Naive B cell (primary cell): Measurements from ENCODE around the gene LRP1. TPM values are rescaled to one million over a fixed set of nuclear protein-coding genes. Genes with fewer than 3 reads are reported as not detected.

Experiments used
- ATAC-seq, 2 donors: fragments of 150-1000 bp; cut with Tn5 transposase; 2 replicates each; pipeline ENCODE4 v1.10.0; 2021; ENCODE audit warnings: low read depth in 2 of 2, mild to moderate bottlenecking in 2 of 2, moderate library complexity in 2 of 2
- DNase-seq: peaks from one replicate; pipeline ENCODE4 v3.0.0; 2022
- H3K27ac Mint-ChIP-seq, 6 donors: one replicate each; pipeline ENCODE4 v1.8.0; 2020 to 2022; ENCODE audit warnings: mild to moderate bottlenecking in 6 of 6, mixed read lengths in 6 of 6, moderate library complexity in 5 of 6, inconsistent platforms in 2 of 6
- H3K27me3 Mint-ChIP-seq, 3 donors: one replicate each; pipeline ENCODE4 v1.8.0; 2021 to 2022; ENCODE audit warnings: mixed read lengths in 3 of 3, mild to moderate bottlenecking in 1 of 3
- H3K36me3 Mint-ChIP-seq, 2 donors: one replicate each; pipeline ENCODE4 v1.8.0; 2020 to 2022; ENCODE audit warnings: mixed read lengths in 2 of 2, inconsistent platforms in 1 of 2, mild to moderate bottlenecking in 1 of 2
- H3K4me1 Mint-ChIP-seq, 3 donors: one replicate each; pipeline ENCODE4 v1.8.0; 2020 to 2022; ENCODE audit warnings: mixed read lengths in 3 of 3, inconsistent platforms in 1 of 3, mild to moderate bottlenecking in 1 of 3, moderate library complexity in 1 of 3
- H3K4me3 Mint-ChIP-seq, 8 donors: one replicate each; pipeline ENCODE4 v1.8.0; 2020 to 2022; ENCODE audit warnings: mild to moderate bottlenecking in 8 of 8, mixed read lengths in 8 of 8, moderate library complexity in 8 of 8, inconsistent platforms in 2 of 8
- H3K9me3 Mint-ChIP-seq, 7 donors: one replicate each; pipeline ENCODE4 v1.8.0; 2020 to 2022; ENCODE audit warnings: mixed read lengths in 7 of 7, mild to moderate bottlenecking in 5 of 7, inconsistent platforms in 2 of 7, moderate library complexity in 1 of 7
- polyA plus RNA-seq, 6 donors: library from polyadenylated mRNA; unstranded; fragments of 300-500 nt; fragmentation: Illumina TruSeq; gene quantifications; one replicate each; pipeline ENCODE4 v1.2.3, GENCODE V29; 2021; ENCODE audit warnings: low read depth in 6 of 6

Gene LRP1
- polyA plus RNA-seq, 6 donors from 2014 or later: 0.04 to 0.55 (median 0.09) TPM; not detected in 3

DNA sequence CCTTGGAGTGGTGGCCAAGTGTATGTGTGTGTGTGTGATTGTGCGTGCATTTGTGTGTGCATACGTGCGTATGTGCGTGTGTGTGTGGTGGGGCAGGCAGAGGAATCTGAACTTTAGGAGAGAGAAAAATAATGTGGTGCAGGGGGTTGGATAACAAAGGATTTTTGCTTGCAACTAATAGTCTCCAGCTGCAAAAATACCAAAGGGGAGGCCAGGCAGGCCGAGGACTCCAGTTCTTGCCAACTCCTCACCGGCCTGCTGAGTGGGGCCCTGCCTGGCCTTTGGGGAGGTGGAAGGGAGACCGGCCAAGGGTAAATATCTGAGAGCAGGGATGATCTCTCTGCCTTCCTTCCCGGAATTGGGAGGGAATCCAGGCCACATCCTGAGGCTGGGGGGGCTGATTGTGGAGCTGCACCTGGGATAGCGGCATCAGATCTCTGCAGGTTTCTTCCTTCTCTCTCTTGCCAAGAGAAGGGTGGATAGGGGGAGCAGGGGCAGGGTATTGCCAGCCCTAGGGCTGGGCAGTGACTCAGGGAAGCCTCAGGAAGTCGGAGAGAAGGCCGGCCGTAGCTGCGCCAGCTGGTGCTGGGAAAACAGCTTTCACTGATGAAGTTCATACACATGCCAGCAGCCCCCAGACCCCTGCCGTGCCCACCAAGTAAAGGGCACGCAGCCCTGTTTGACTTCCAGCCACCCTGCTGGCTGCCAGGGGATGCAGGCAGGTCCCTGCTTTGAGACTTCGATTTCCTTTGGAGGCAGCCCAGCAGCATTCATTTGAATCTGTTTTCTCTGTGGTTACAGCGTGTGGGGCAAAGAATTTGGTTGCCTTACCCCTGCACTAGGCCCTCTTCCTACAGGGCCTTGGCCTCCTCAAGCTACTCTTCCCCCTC is 23.7 kb downstream of the LRP1 start:
- Mint-ChIP-seq H3K4me1 (peaks cover 0 to 3% (median 0%) of the 10 kb centered on the region in 3 donors), H3K4me3 (no peak overlapping the region), H3K36me3 (no peaks in the 10 kb centered on the region), H3K27me3 (peaks cover 5 to 18% (median 6%) of the 10 kb centered on the region in 3 donors), H3K27ac (peak overlapping the region in 2 of 6 donors; percentile 35 to 79), H3K9me3 (peaks cover 0 to 2% (median 0%) of the 10 kb centered on the region in 7 donors)
- DNase-seq (no peak), ATAC-seq (no peak)

DNA sequence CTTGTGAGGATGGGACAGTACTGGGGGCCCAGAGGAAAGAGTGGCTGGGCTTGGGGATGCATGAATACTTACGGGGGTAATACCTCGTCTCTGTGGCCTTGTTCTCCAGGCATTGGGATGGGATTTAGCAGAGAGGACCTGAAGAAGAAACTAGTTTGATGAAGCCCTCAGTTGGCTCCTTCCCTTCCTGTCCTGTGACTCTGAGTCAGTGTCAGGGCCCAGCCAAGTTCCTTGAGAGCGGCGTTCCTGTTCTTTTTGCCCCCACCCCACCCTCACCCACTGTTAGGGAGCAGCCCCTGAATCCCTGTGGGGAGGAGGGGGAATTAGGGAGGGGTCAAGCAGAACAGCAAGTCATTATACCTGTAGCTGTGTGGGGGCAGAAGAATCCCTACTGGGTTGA is 24.4 kb downstream of the LRP1 start:
- DNase-seq: no peak
- H3K36me3 Mint-ChIP-seq: no peaks in the 10 kb centered on the region
- peaks cover 0 to 8% (median 2%) of the 10 kb centered on the region in 3 donors for H3K4me1 Mint-ChIP-seq
- H3K9me3 Mint-ChIP-seq: peaks cover 0 to 4% (median 0%) of the 10 kb centered on the region in 7 donors
- peak overlapping the region in 1 of 8 donors; percentile 22 for H3K4me3 Mint-ChIP-seq
- H3K27ac Mint-ChIP-seq: no peak overlapping the region
- peaks cover 8 to 24% (median 13%) of the 10 kb centered on the region in 3 donors for H3K27me3 Mint-ChIP-seq
- no peak for ATAC-seq

DNA sequence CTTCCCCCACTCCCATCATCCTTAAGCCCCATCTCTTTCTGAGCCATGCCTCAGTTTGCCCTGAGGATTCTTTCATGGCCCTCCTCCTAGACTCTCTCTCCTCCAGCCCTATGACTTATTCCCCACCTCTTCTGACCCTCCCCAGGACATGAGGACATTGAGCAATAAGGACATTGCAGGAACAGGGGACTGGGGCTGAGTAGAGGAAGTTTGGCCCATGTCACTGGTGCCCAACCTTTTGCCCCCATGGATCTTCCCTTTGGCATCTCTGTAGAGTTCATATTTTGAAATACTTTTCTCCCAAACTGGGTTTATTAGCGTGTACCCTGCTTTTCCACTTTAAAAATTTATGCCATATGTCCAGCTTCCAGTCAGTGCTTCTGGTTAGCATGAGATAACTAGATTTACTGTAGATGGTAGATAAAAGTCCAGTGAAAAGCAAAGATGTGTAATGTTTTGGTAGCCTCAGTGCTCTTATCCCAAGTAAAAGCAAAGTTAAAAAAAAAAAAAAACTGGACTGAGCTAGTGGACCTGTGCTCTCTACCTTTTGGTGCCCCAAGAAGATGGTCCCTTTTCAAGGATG is 25.2 kb downstream of the LRP1 start:
- H3K4me3 Mint-ChIP-seq: no peak overlapping the region
- H3K36me3 Mint-ChIP-seq: no peaks in the 10 kb centered on the region
- no peak overlapping the region for H3K27ac Mint-ChIP-seq
- H3K27me3 Mint-ChIP-seq: peaks cover 14 to 26% (median 15%) of the 10 kb centered on the region in 3 donors
- H3K4me1 Mint-ChIP-seq: peaks cover 0 to 13% (median 4%) of the 10 kb centered on the region in 3 donors
- no peak for DNase-seq
- peaks cover 0 to 4% (median 0%) of the 10 kb centered on the region in 7 donors for H3K9me3 Mint-ChIP-seq
- no peak for ATAC-seq

DNA sequence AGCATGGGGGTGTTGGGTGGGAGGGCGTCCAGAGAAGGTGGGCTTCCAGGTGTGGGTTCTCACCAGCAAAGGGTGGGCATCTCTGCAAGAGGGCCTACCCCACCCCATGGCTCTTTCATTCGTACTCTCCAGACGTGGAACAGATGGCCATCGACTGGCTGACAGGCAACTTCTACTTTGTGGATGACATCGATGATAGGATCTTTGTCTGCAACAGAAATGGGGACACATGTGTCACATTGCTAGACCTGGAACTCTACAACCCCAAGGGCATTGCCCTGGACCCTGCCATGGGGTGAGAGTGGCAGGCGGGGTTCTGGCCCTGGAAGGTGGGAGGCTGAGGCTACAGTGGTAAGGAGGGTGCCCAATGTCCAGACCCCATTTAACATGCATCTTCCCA is 25.8 kb downstream of the LRP1 start:
- Mint-ChIP-seq H3K4me3 (peak overlapping the region in 1 of 8 donors; percentile 55), H3K4me1 (peaks cover 0 to 13% (median 4%) of the 10 kb centered on the region in 3 donors), H3K9me3 (peaks cover 0 to 4% (median 0%) of the 10 kb centered on the region in 7 donors), H3K36me3 (no peaks in the 10 kb centered on the region), H3K27ac (no peak overlapping the region), H3K27me3 (peaks cover 14 to 26% (median 15%) of the 10 kb centered on the region in 3 donors)
- DNase-seq: no peak
- no peak for ATAC-seq

DNA sequence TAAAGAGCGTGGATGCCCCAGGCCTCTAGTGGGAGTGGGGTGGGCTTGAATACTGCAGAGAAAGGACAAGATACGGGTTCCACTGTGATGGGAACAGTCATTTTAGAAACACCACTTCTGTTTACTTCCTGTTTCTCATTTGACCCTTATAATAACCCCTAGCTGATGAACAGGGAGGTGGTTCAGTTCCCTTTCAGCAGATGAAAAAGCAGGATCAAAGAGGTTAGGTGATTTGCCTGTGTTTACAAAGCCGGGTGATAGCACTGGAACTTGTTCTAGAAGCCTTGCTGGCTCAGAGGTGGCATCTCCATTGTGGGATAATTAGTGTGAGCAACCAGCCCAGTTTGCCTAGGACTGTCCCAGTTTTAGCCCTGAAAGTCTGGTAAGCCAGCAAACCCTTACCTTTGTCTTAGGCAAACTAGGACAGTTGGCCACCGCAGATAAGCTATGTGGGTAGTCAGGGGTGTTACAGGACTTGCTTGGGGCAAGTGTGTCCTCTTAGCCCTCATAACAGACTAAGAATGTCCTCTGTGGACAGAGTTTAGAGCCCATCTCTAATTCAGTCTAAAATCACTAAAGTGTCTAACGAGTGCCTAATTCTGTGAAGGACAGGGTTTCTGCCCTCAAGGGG is 26.6 kb downstream of the LRP1 start:
- H3K4me1 Mint-ChIP-seq: peaks cover 0 to 13% (median 4%) of the 10 kb centered on the region in 3 donors
- H3K27ac Mint-ChIP-seq: no peak overlapping the region
- peaks cover 0 to 4% (median 0%) of the 10 kb centered on the region in 7 donors for H3K9me3 Mint-ChIP-seq
- no peak for DNase-seq
- H3K27me3 Mint-ChIP-seq: peaks cover 14 to 26% (median 15%) of the 10 kb centered on the region in 3 donors
- no peak overlapping the region for H3K4me3 Mint-ChIP-seq
- ATAC-seq: no peak
- no peaks in the 10 kb centered on the region for H3K36me3 Mint-ChIP-seq

DNA sequence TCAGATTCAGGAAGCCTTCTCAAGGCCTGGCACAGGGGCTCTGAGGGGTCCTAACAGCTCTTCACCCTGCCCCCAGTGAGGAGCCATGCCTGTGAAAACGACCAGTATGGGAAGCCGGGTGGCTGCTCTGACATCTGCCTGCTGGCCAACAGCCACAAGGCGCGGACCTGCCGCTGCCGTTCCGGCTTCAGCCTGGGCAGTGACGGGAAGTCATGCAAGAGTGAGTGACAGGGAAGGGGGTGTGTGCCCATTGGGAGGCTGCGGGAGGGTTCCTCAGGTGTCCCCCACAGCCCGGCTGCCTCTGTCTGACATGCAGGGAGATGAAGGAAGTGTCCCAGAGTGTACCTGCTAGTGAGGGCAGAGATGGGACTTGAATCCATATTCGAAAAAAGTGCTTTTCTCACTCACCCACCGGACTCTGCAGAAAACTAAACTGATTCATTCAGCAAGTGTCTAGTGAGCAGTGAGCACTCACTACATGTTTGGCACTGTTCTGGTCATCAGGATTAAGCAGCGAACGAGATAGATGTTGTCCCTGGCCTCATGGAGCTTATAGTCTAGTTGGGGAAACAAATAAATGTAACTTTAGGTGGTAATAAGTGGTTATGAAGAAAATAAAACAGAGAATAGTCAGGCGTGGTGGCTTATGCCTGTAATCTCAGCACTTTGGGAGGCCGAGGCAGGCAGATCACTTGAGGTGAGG is 28.6 kb downstream of the LRP1 start:
- Mint-ChIP-seq H3K27ac (no peak overlapping the region), H3K27me3 (peaks cover 21 to 32% (median 27%) of the 10 kb centered on the region in 3 donors), H3K36me3 (no peaks in the 10 kb centered on the region), H3K9me3 (peaks cover 0 to 4% (median 0%) of the 10 kb centered on the region in 7 donors), H3K4me1 (peaks cover 0 to 13% (median 4%) of the 10 kb centered on the region in 3 donors), H3K4me3 (no peak overlapping the region)
- no peak for DNase-seq
- ATAC-seq: no peak

DNA sequence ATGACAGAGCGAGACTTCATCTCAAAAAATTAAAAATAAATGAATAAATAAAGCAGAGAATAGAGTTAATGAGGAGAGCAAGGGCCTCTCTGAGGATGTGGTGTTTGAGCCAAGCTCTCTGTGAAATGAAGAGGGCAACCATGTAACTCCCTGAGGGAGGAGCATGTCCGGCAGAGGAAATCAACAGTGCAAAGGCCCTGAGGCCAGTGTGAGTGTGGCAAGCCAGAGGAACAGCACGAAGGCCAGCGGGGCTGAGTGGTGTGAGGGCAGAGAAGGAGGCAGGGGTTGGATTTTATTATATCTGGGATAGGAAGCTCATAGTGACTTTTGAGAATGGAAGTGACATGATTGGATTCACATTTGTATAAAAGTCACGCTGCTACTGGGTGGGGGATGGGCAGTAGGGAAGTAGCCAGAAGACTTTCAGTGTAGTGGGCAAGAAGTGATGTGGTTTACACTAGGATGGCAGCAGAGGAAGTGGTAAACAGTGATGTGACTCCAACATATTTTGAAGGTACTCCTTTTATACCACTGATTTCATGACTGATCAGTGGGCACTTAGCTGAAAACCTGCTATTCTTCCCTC is 29.4 kb downstream of the LRP1 start:
- H3K9me3 Mint-ChIP-seq: peaks cover 0 to 4% (median 0%) of the 10 kb centered on the region in 7 donors
- DNase-seq: no peak
- peaks cover 26 to 39% (median 27%) of the 10 kb centered on the region in 3 donors for H3K27me3 Mint-ChIP-seq
- no peaks in the 10 kb centered on the region for H3K36me3 Mint-ChIP-seq
- no peak overlapping the region for H3K27ac Mint-ChIP-seq
- peaks cover 3 to 16% (median 4%) of the 10 kb centered on the region in 3 donors for H3K4me1 Mint-ChIP-seq
- no peak overlapping the region for H3K4me3 Mint-ChIP-seq
- ATAC-seq: no peak

DNA sequence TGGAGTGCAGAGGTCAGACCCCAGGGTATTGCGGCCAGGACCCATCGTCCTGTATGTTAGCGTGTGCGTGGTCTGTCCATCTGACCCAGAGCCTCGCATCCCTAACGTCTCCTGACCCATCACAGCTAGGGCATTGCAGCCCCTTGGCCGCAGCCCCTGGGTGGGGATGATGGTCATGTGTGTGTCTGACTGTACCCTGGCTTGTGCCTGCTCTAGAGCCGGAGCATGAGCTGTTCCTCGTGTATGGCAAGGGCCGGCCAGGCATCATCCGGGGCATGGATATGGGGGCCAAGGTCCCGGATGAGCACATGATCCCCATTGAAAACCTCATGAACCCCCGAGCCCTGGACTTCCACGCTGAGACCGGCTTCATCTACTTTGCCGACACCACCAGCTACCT is 29.9 kb downstream of the LRP1 start:
- no peak overlapping the region for H3K4me3 Mint-ChIP-seq
- peaks cover 0 to 4% (median 0%) of the 10 kb centered on the region in 7 donors for H3K9me3 Mint-ChIP-seq
- no peak for ATAC-seq
- no peaks in the 10 kb centered on the region for H3K36me3 Mint-ChIP-seq
- DNase-seq: no peak
- H3K27me3 Mint-ChIP-seq: peaks cover 26 to 39% (median 26%) of the 10 kb centered on the region in 3 donors
- no peak overlapping the region for H3K27ac Mint-ChIP-seq
- H3K4me1 Mint-ChIP-seq: peaks cover 4 to 18% (median 5%) of the 10 kb centered on the region in 3 donors

DNA sequence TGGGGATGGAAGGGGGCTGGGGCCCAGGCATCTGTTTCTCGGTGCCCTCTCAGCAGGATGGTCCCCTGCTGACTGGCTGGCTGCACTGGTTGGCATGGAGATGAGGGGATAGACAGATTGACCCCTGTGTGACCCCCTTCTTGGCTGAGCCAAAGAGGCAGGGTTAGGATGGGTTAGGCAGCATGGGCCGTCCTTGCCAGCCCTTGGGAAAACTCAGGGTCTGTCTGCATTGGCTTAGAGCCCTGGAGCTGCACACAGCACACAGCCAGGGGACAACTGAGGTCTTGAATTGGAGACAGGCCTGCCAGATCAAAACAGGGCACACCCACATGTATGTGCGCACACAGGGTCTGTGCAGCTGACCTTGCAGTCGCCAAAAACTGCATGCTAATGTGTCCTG is 30.4 kb downstream of the LRP1 start:
- Mint-ChIP-seq H3K9me3 (peaks cover 0 to 4% (median 0%) of the 10 kb centered on the region in 7 donors), H3K4me1 (peaks cover 4 to 18% (median 5%) of the 10 kb centered on the region in 3 donors), H3K36me3 (no peaks in the 10 kb centered on the region), H3K27ac (peak overlapping the region in 1 of 6 donors; percentile 29), H3K4me3 (no peak overlapping the region), H3K27me3 (peaks cover 22 to 39% (median 26%) of the 10 kb centered on the region in 3 donors)
- DNase-seq (no peak), ATAC-seq (no peak)

DNA sequence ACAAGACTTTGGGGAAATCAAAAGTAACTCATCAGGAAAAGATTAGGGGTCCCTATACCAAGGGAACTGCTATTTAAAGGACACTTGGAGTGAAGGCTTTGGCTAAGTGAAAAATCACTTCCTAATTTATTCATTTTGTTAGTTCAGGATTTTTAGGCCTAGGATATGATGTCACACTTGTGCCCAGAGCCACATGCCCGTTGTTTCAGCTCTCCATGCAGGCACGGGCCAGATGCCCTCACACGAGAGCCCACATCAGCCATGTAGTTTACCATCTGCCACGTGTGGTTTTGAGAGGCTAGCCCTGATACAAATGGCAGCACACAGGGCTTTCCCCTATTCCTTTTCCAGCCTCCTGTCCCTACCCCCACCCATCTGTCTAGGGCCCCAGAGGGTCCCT is 31.0 kb downstream of the LRP1 start:
- DNase-seq (no peak), ATAC-seq (no peak)
- H3K36me3 Mint-ChIP-seq: no peaks in the 10 kb centered on the region
- peaks cover 4 to 18% (median 5%) of the 10 kb centered on the region in 3 donors for H3K4me1 Mint-ChIP-seq
- H3K27ac Mint-ChIP-seq: no peak overlapping the region
- H3K9me3 Mint-ChIP-seq: peaks cover 0 to 4% (median 0%) of the 10 kb centered on the region in 7 donors
- no peak overlapping the region for H3K4me3 Mint-ChIP-seq
- H3K27me3 Mint-ChIP-seq: peaks cover 22 to 40% (median 26%) of the 10 kb centered on the region in 3 donors

DNA sequence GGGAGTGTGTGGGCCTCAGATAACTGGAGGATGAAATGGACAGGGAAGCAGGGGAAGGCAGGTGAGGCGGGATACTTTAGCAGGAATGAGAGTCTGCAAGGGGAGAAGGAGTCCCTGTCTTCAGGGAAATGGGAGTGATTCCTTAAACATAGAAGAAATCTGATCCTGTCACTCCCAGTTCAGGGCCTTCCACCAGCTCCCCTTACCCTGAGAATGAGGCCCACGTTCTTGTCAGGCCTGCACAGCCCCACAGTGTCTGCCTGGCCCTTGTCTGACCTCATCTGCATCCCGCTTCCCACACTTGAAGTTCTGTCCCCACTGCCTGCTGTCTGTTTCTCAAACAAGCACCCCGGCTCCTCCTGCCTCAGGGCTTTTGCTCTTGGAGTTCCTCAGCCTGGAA is 31.8 kb downstream of the LRP1 start:
- Mint-ChIP-seq H3K4me1 (peaks cover 4 to 18% (median 5%) of the 10 kb centered on the region in 3 donors), H3K9me3 (peaks cover 0 to 4% (median 0%) of the 10 kb centered on the region in 7 donors), H3K27ac (no peak overlapping the region), H3K4me3 (no peak overlapping the region), H3K27me3 (peaks cover 26 to 48% (median 29%) of the 10 kb centered on the region in 3 donors), H3K36me3 (no peaks in the 10 kb centered on the region)
- ATAC-seq (no peak), DNase-seq (no peak)

DNA sequence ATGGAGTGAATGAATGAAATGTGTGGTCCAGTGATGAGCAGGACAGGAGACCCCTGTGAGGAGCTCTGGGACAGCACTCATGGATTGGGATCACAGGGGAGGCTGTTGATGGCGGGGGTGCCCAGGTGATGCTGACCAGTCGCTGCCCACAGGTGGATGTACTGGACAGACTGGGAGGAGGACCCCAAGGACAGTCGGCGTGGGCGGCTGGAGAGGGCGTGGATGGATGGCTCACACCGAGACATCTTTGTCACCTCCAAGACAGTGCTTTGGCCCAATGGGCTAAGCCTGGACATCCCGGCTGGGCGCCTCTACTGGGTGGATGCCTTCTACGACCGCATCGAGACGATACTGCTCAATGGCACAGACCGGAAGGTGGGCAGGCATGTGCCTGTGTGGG is 32.5 kb downstream of the LRP1 start:
- ATAC-seq (no peak), DNase-seq (no peak)
- Mint-ChIP-seq H3K9me3 (peaks cover 0 to 4% (median 0%) of the 10 kb centered on the region in 7 donors), H3K27ac (peak overlapping the region in 1 of 6 donors; percentile 44), H3K27me3 (peaks cover 23 to 51% (median 30%) of the 10 kb centered on the region in 3 donors), H3K36me3 (no peaks in the 10 kb centered on the region), H3K4me3 (peak overlapping the region in 1 of 8 donors; percentile 63), H3K4me1 (peaks cover 4 to 18% (median 5%) of the 10 kb centered on the region in 3 donors)
